Ecto neural progenitor cell (in vitro differentiated cells): Measurements from ENCODE around the gene OR5AC2.

Experiments used
- DNase-seq: peaks from one replicate; pipeline ENCODE4 v3.0.0-alpha.2; 2018; ENCODE audit warnings: low spot score

The OR5AC2 gene

GRCh38 chr3:98086873-98087272, at the start of gene OR5AC2:
OR5AC2 (plus strand) TSS chr3:98087173; CDS start chr3:98087173, 0 bp downstream.
- DNase-seq, result no peak

- DNase-seq, result no peak
Measured at GRCh38 chr3:98038286-98038685, 48.7 kb upstream of the OR5AC2 start.

- DNase-seq, result no peak
Measured at GRCh38 chr3:98038876-98039275, 48.1 kb upstream of the OR5AC2 start.

GRCh38 chr3:98039322-98040024, 47.5 kb upstream of the OR5AC2 start:
- peak; percentile 79 for DNase-seq

GRCh38 chr3:98041350-98041749, 45.6 kb upstream of the OR5AC2 start:
- no peak for DNase-seq

- DNase-seq, result no peak
Measured at GRCh38 chr3:98048586-98048985, 38.4 kb upstream of the OR5AC2 start.

- no peak for DNase-seq
Measured at GRCh38 chr3:98049271-98049670, 37.7 kb upstream of the OR5AC2 start.

- no peak for DNase-seq
Measured at GRCh38 chr3:98056035-98056434, 30.9 kb upstream of the OR5AC2 start.

- DNase-seq, result no peak
Measured at GRCh38 chr3:98057631-98058030, 29.3 kb upstream of the OR5AC2 start.

GRCh38 chr3:98058244-98058960, 28.6 kb upstream of the OR5AC2 start:
- no peak for DNase-seq

GRCh38 chr3:98068824-98069223, 18.1 kb upstream of the OR5AC2 start:
- DNase-seq, result no peak

GRCh38 chr3:98070840-98071239, 16.1 kb upstream of the OR5AC2 start:
- no peak for DNase-seq

- DNase-seq, result no peak
Measured at GRCh38 chr3:98073486-98073885, 13.5 kb upstream of the OR5AC2 start.

- DNase-seq, result no peak
Measured at GRCh38 chr3:98095882-98096281, 8.9 kb downstream of the OR5AC2 start.

- DNase-seq, result no peak
Measured at GRCh38 chr3:98099848-98100247, 12.9 kb downstream of the OR5AC2 start.

GRCh38 chr3:98108162-98108561, 21.2 kb downstream of the OR5AC2 start:
- no peak for DNase-seq

GRCh38 chr3:98109807-98110549, 23.0 kb downstream of the OR5AC2 start:
- no peak for DNase-seq

- no peak for DNase-seq
Measured at GRCh38 chr3:98110550-98110908, 23.6 kb downstream of the OR5AC2 start.

GRCh38 chr3:98114264-98114663, 27.3 kb downstream of the OR5AC2 start:
- no peak for DNase-seq

- no peak for DNase-seq
Measured at GRCh38 chr3:98115717-98116116, 28.7 kb downstream of the OR5AC2 start.

- DNase-seq, result no peak
Measured at GRCh38 chr3:98130421-98130820, 43.4 kb downstream of the OR5AC2 start, which contains the start of gene OR5H1. OR5H1 (plus strand) TSS chr3:98130721; CDS start chr3:98132698, 1,977 bp downstream.

GRCh38 chr3:98136631-98137030, 49.7 kb downstream of the OR5AC2 start:
- DNase-seq, result no peak
